Measurements from ENCODE around the gene PEX26. TPM values are rescaled to one million over a fixed set of nuclear protein-coding genes. Genes with fewer than 3 reads are reported as not detected.

PEX26 gene
- total and polyA plus RNA-seq, 4 donors = 3.5 to 21.0 (median 16.9) TPM

DNA sequence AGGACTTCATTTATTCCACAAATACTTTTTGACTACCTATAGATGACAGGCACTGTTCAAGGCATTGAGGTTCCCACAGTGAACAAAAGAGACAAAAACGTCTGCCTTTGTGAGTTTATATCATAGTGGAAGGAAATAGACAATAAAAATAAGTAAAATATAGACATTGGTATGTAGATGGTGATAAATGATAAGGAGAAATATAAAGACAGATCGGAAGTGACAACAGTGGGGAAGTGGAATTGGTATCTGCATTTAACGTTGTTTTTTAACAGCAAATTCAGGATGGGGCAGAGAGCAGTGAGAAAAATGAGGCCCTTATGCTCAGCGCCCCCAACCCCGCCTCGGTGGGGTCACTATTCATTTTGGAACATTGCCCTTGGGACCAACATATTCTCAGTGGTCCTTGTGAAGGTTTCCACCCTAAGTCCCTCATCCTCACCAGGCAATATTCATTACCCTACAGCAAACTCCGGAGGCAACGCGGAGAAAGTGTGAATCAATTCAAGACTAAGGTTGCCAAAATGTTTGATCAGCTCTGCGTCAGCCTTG lies 627 bp upstream of the PEX26 start:
- Histone ChIP-seq H3K27me3 (ENCODE audit: control insufficient read depth in 4 of 4, insufficient read depth in 4 of 4, low read length in 3 of 4) (no peaks in the 10 kb centered on the region), H3K9ac (ENCODE audit: low read depth in 1 of 2, low read length in 2 of 2) (peak overlapping the region; percentile 93 to 97), H3K27ac (ENCODE audit: low read depth in 1 of 2, low read length in 2 of 2) (peak overlapping the region; percentile 75 to 87), H3K4me1 (ENCODE audit: control insufficient read depth in 4 of 4, insufficient read depth in 4 of 4, low read length in 3 of 4) (peaks cover 4 to 26% (median 23%) of the 10 kb centered on the region in 4 donors), H3K9me3 (ENCODE audit: control insufficient read depth in 4 of 4, low read length in 3 of 4) (no peaks in the 10 kb centered on the region), H3K36me3 (ENCODE audit: control insufficient read depth in 4 of 4, insufficient read depth in 3 of 4, low read depth in 1 of 4, low read length in 3 of 4) (peaks cover 3 to 13% (median 9%) of the 10 kb centered on the region in 4 donors), H3K4me3 (ENCODE audit: low read depth in 1 of 3, low read length in 3 of 3) (peak overlapping the region; percentile 77 to 94 (median 88))
- no peak for DNase-seq (ENCODE audit: low spot score)
- WGBS = 4% methylated on average over 10 of the region's 10 CpGs
- no peak for TF ChIP-seq YY1 (IDR thresholded peaks at IDR 0.05)
- TF ChIP-seq NR2F2 (IDR thresholded peaks at IDR 0.05) = no peak
- TF ChIP-seq, protein P1, sequence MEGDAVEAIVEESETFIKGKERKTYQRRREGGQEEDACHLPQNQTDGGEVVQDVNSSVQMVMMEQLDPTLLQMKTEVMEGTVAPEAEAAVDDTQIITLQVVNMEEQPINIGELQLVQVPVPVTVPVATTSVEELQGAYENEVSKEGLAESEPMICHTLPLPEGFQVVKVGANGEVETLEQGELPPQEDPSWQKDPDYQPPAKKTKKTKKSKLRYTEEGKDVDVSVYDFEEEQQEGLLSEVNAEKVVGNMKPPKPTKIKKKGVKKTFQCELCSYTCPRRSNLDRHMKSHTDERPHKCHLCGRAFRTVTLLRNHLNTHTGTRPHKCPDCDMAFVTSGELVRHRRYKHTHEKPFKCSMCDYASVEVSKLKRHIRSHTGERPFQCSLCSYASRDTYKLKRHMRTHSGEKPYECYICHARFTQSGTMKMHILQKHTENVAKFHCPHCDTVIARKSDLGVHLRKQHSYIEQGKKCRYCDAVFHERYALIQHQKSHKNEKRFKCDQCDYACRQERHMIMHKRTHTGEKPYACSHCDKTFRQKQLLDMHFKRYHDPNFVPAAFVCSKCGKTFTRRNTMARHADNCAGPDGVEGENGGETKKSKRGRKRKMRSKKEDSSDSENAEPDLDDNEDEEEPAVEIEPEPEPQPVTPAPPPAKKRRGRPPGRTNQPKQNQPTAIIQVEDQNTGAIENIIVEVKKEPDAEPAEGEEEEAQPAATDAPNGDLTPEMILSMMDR (IDR thresholded peaks at IDR 0.05; ENCODE audit: low read depth, low read length, missing input control) = no peak
- TF ChIP-seq SP1 (IDR thresholded peaks at IDR 0.05) = no peak
- no peak for TF ChIP-seq EGR1 (IDR thresholded peaks at IDR 0.05; ENCODE audit: low read depth in 2 of 2)
- no peak for TF ChIP-seq TAF1 (conservative IDR thresholded peaks at IDR 0.05)
- no peak for TF ChIP-seq RXRA (IDR thresholded peaks at IDR 0.05)
- TF ChIP-seq HNF4A (conservative IDR thresholded peaks at IDR 0.05) = no peak
- TF ChIP-seq JUND (IDR thresholded peaks at IDR 0.05) = no peak
- no peak for TF ChIP-seq FOXA1 (IDR thresholded peaks at IDR 0.05)
- TF ChIP-seq, protein P2, sequence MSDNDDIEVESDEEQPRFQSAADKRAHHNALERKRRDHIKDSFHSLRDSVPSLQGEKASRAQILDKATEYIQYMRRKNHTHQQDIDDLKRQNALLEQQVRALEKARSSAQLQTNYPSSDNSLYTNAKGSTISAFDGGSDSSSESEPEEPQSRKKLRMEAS (IDR thresholded peaks at IDR 0.05) = no peak
- TF ChIP-seq, protein P3, sequence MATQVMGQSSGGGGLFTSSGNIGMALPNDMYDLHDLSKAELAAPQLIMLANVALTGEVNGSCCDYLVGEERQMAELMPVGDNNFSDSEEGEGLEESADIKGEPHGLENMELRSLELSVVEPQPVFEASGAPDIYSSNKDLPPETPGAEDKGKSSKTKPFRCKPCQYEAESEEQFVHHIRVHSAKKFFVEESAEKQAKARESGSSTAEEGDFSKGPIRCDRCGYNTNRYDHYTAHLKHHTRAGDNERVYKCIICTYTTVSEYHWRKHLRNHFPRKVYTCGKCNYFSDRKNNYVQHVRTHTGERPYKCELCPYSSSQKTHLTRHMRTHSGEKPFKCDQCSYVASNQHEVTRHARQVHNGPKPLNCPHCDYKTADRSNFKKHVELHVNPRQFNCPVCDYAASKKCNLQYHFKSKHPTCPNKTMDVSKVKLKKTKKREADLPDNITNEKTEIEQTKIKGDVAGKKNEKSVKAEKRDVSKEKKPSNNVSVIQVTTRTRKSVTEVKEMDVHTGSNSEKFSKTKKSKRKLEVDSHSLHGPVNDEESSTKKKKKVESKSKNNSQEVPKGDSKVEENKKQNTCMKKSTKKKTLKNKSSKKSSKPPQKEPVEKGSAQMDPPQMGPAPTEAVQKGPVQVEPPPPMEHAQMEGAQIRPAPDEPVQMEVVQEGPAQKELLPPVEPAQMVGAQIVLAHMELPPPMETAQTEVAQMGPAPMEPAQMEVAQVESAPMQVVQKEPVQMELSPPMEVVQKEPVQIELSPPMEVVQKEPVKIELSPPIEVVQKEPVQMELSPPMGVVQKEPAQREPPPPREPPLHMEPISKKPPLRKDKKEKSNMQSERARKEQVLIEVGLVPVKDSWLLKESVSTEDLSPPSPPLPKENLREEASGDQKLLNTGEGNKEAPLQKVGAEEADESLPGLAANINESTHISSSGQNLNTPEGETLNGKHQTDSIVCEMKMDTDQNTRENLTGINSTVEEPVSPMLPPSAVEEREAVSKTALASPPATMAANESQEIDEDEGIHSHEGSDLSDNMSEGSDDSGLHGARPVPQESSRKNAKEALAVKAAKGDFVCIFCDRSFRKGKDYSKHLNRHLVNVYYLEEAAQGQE (IDR thresholded peaks at IDR 0.05) = no peak
- TF ChIP-seq FOXA2 (IDR thresholded peaks at IDR 0.05) = no peak
- TF ChIP-seq, protein P4, sequence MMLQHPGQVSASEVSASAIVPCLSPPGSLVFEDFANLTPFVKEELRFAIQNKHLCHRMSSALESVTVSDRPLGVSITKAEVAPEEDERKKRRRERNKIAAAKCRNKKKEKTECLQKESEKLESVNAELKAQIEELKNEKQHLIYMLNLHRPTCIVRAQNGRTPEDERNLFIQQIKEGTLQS (IDR thresholded peaks at IDR 0.05) = no peak
- no peak for TF ChIP-seq HNF4G (IDR thresholded peaks at IDR 0.05)
- TF ChIP-seq GABPA (IDR thresholded peaks at IDR 0.05 in 1 of 2, conservative IDR thresholded peaks at IDR 0.05 in 1 of 2) = no peak
- TF ChIP-seq RAD21 (IDR thresholded peaks at IDR 0.05) = no peak
- TF ChIP-seq, protein P5, sequence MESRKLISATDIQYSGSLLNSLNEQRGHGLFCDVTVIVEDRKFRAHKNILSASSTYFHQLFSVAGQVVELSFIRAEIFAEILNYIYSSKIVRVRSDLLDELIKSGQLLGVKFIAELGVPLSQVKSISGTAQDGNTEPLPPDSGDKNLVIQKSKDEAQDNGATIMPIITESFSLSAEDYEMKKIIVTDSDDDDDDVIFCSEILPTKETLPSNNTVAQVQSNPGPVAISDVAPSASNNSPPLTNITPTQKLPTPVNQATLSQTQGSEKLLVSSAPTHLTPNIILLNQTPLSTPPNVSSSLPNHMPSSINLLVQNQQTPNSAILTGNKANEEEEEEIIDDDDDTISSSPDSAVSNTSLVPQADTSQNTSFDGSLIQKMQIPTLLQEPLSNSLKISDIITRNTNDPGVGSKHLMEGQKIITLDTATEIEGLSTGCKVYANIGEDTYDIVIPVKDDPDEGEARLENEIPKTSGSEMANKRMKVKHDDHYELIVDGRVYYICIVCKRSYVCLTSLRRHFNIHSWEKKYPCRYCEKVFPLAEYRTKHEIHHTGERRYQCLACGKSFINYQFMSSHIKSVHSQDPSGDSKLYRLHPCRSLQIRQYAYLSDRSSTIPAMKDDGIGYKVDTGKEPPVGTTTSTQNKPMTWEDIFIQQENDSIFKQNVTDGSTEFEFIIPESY (IDR thresholded peaks at IDR 0.05) = no peak

All from liver (tissue), 9 donors.